Panc1 (cell line): Measurements from ENCODE around the gene RIPOR3. TPM values are rescaled to one million over a fixed set of nuclear protein-coding genes. Genes with fewer than 3 reads are reported as not detected.

Experiments used
- ATAC-seq: fragments of 200-7000 bp; cut with Tn5 transposase; 2 replicates; pipeline ENCODE4 v1.9.1; 2020; ENCODE audit warnings: mild to moderate bottlenecking, moderate library complexity
- BruUV-seq: library from RNA; stranded (reverse); fragments of 400-500 nt; replicated peaks from 2 replicates; lab custom pipeline; 2021; lab: Mats Ljungman, UMichigan
- CTCF ChIA-PET: fragments of 300-600 bp; sonication (Branson Sonifier 250); formaldehyde crosslinking; loops from one replicate; lab custom pipeline; 2022; ENCODE audit warnings: antibody characterized with exemption; lab: Charles Lee
- POLR2A ChIA-PET: fragments of 300-600 bp; sonication (Branson Sonifier 250); formaldehyde crosslinking; loops from one replicate; lab custom pipeline; 2022; ENCODE audit warnings: antibody characterized with exemption; lab: Charles Lee
- DNase-seq: peaks from one replicate; pipeline ENCODE4 v3.0.0-alpha.2; 2010; ENCODE audit warnings: low read depth, low spot score
- H3K27ac ChIP-seq: 2 replicates; pipeline ENCODE4 v1.5.1; 2011; ENCODE audit warnings: mild to moderate bottlenecking, low read length, inconsistent platforms
- H3K27me3 ChIP-seq: fragments of 200-500 bp; sonication (Bioruptor generic); 2 replicates; pipeline ENCODE4 v1.6.0; 2014; ENCODE audit warnings: low read length, inconsistent platforms; ENCODE audit not compliant: control insufficient read depth, insufficient read depth
- H3K36me3 ChIP-seq: fragments of 200-500 bp; sonication (Bioruptor generic); 2 replicates; pipeline ENCODE4 v1.5.1; 2014; ENCODE audit warnings: inconsistent platforms, mild to moderate bottlenecking, low read length, moderate library complexity; ENCODE audit not compliant: control insufficient read depth, insufficient read depth
- H3K4me1 ChIP-seq: 2 replicates; pipeline ENCODE4 v1.5.1; 2011; ENCODE audit warnings: inconsistent platforms, mild to moderate bottlenecking, low read length, moderate library complexity; ENCODE audit not compliant: control insufficient read depth, insufficient read depth
- H3K4me3 ChIP-seq, 2 experiments: 2 replicates each; pipeline ENCODE4 v1.5.1; 2011 to 2012; ENCODE audit warnings: low read depth in 2 of 2, low read length in 2 of 2, mild to moderate bottlenecking in 2 of 2, inconsistent platforms in 1 of 2, moderate library complexity in 1 of 2
- H3K9me3 ChIP-seq: fragments of 200-500 bp; sonication (Bioruptor generic); 2 replicates; pipeline ENCODE4 v1.5.1; 2014; ENCODE audit warnings: low read depth, mild to moderate bottlenecking, inconsistent platforms, low read length, moderate library complexity; ENCODE audit not compliant: control insufficient read depth, insufficient read depth
- CTCF ChIP-seq: fragments of 450-650 bp; IDR thresholded peaks from 2 replicates; pipeline ENCODE4 v1.5.1; 2017; ENCODE audit warnings: mild to moderate bottlenecking
- POLR2AphosphoS5 ChIP-seq: IDR thresholded peaks from 2 replicates; pipeline ENCODE4 v1.6.1; 2012; ENCODE audit warnings: mild to moderate bottlenecking, low read depth, low read length, moderate library complexity
- REST ChIP-seq, 2 experiments: IDR thresholded peaks; 2 replicates each; pipeline ENCODE4 v1.6.1; 2011 to 2012; ENCODE audit warnings: low read depth in 2 of 2, control low read depth in 1 of 2, low read length in 1 of 2, mild to moderate bottlenecking in 1 of 2, moderate library complexity in 1 of 2; ENCODE audit not compliant: insufficient read depth in 1 of 2
- SIN3A ChIP-seq: IDR thresholded peaks from 2 replicates; pipeline ENCODE4 v1.6.1; 2012; ENCODE audit warnings: low read depth, mild to moderate bottlenecking, low read length, moderate library complexity, borderline replicate concordance; ENCODE audit not compliant: insufficient read depth
- TCF7L2 ChIP-seq: IDR thresholded peaks from 2 replicates; pipeline ENCODE4 v1.6.1; 2011; ENCODE audit warnings: mild to moderate bottlenecking, low read depth, low read length, inconsistent platforms
- in situ Hi-C: cut with HindIII; loops from 2 replicates; pipeline ENCODE4 v1.10.0; 2016; ENCODE audit warnings: low sequenced_read_pairs, low pct_unique_long_range_greater_than_20kb
- intact Hi-C: fragments of 100-400 bp; cut with micrococcal nuclease; formaldehyde crosslinking; loops from one replicate; pipeline ENCODE4 v1.10.0; 2022; ENCODE audit not compliant: unreplicated experiment
- total RNA-seq: library from RNA; stranded (reverse); gene quantifications from one replicate; pipeline ENCODE4 v1.2.1, GENCODE V29; 2021; ENCODE audit not compliant: unreplicated experiment

The RIPOR3 gene
- total RNA-seq, 1 experiment from 2014 or later: 92.5 TPM

GRCh38 chr20:50548396-50548795 is 142.9 kb downstream of the RIPOR3 start:
- Histone ChIP-seq H3K9me3 (no peaks in the 10 kb centered on the region), H3K4me3 (no peak overlapping the region), H3K27me3 (no peaks in the 10 kb centered on the region), H3K36me3 (no peaks in the 10 kb centered on the region), H3K27ac (no peak overlapping the region), H3K4me1 (peaks cover 15% of the 10 kb centered on the region)
- CTCF ChIA-PET: no interaction called here
- DNase-seq (no peak), ATAC-seq (no peak)
- BruUV-seq: no TSS peak
- POLR2A ChIA-PET: interaction anchor here (0.6 to 0.7 kb wide), 2 partner anchors 84 to 393 kb away, joined by 3 to 5 read pairs; no protein-coding TSS in a partner anchor
- in situ Hi-C loops (no loop called here), intact Hi-C loops (no loop called here)
- TF ChIP-seq POLR2AphosphoS5 (no peak), TCF7L2 (no peak), CTCF (no peak), SIN3A (no peak), REST (IDR thresholded peaks at IDR 0.05; ENCODE audit: insufficient read depth in 1 of 2, low read depth in 2 of 2, low read length in 1 of 2) (no peak)

- intact Hi-C loops (no loop called here), in situ Hi-C loops (no loop called here)
- Histone ChIP-seq H3K27me3 (no peaks in the 10 kb centered on the region), H3K9me3 (no peaks in the 10 kb centered on the region), H3K36me3 (no peaks in the 10 kb centered on the region), H3K4me1 (peaks cover 16% of the 10 kb centered on the region), H3K4me3 (no peak overlapping the region), H3K27ac (no peak overlapping the region)
- POLR2A ChIA-PET: interaction anchor here (0.7 kb wide), 1 partner anchor 84 kb away, joined by 3 read pairs; no protein-coding TSS in a partner anchor
- no TSS peak for BruUV-seq
- TF ChIP-seq POLR2AphosphoS5 (no peak), SIN3A (no peak), TCF7L2 (no peak), REST (IDR thresholded peaks at IDR 0.05; ENCODE audit: insufficient read depth in 1 of 2, low read depth in 2 of 2, low read length in 1 of 2) (no peak), CTCF (no peak)
- ATAC-seq: no peak
- no peak for DNase-seq
- CTCF ChIA-PET: no interaction called here
Measured at GRCh38 chr20:50547964-50548363, 143.4 kb downstream of the RIPOR3 start.
